ENCODE measurements around the gene TNFRSF4.

GRCh38 chr1:1241588-1242219 is 27.8 kb upstream of the TNFRSF4 start:
- TF ChIP-seq CTCF (IDR thresholded peaks at IDR 0.05) = no peak
- TF ChIP-seq POLR2A (IDR thresholded peaks at IDR 0.05) = no peak

Data from thyroid gland (tissue), 4 donors.